Measurements from ENCODE around the gene EHD1. TPM values are rescaled to one million over a fixed set of nuclear protein-coding genes. Genes with fewer than 3 reads are reported as not detected.

EHD1 gene
- total and polyA plus RNA-seq, 2 of the 8 experiments (the other 6 are each of a cell fraction or from before 2014, with no cell fraction given) = 31.5 to 42.9 TPM

- TF ChIP-seq PHF8 (conservative IDR thresholded peaks at IDR 0.05; ENCODE audit: low read depth, low read length) (no peak), GTF2F1 (IDR thresholded peaks at IDR 0.05; ENCODE audit: borderline replicate concordance, low read depth, low read length) (no peak), ASH2L (IDR thresholded peaks at IDR 0.05; ENCODE audit: low read length) (no peak), CBX5 (IDR thresholded peaks at IDR 0.05; ENCODE audit: low read depth, low read length) (no peak), YY1 (IDR thresholded peaks at IDR 0.05; ENCODE audit: low read depth, low read length) (no peak), BCL11A (IDR thresholded peaks at IDR 0.05; ENCODE audit: low read depth in 2 of 2, low read length in 2 of 2) (no peak), CHD2 (IDR thresholded peaks at IDR 0.05; ENCODE audit: low read length) (no peak), BRCA1 (IDR thresholded peaks at IDR 0.05; ENCODE audit: low read depth, low read length) (no peak)
Measured at GRCh38 chr11:64872790-64873488, 5.5 kb downstream of the EHD1 start (continued).
